GM12872 (cell line): ENCODE results near the gene PRR14.

Experiments
- CTCF ChIP-seq: IDR thresholded peaks from 3 replicates; pipeline ENCODE4 v1.5.1; 2011; ENCODE audit warnings: low read depth, mild to moderate bottlenecking, low read length, moderate library complexity; ENCODE audit not compliant: insufficient read depth

The PRR14 gene

GRCh38 chr16:30622455-30623032 lies 28.2 kb upstream of the PRR14 start:
- TF ChIP-seq CTCF: no peak

DNA sequence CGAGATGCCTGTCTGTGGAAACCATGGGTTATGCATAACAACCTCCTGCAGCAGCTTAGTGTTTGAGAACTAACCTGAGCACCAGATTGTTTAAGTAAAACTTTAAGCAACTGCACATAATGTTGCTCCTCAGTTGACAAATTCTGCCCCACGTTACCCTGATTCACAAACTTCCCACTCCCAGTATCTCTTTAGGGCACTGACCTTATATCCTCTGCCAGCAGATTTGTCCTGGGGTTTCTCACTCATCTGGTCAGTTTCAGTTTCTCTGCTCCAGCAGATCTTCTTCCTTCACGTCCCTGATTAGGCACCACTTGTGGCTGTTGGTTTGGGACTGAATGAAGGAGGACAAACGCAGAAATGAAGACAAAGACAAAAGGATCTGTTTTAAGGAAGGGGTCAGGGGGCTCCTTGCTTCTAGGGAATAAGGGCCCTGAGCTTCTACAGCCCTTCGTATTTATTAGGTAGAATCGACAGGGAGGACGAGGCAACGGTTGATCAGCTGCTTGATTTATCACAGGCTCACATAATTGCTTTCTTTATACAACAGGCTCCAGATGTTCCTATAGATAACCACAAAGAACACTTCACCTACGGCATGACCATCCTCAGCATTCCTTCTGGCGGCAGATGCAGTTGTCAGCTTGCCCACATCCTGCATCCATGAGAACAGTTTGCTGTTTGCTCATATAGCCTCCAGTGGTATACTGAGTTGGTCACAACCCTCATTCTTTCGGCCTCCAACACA lies 27.1 kb upstream of the PRR14 start:
- TF ChIP-seq CTCF: no peak

DNA sequence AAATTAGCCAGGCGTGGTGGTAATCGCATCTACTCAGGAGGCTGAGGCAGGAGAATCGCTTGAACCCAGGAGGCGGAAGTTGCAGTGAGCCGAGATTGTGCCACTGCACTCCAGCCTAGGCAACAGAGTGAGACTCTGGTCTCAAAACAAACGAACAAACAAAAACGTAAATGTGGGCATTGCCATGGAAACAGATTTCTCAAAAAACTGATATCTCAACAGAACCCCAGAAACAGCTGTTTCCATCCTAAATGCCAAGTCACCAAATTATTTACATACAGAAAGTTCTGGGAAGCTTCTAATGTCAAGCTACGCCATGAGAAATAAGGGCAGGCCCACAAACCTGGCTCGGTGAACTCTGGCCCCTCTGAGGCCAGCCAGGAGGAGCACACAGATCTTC lies 24.5 kb upstream of the PRR14 start:
- TF ChIP-seq CTCF: no peak

DNA sequence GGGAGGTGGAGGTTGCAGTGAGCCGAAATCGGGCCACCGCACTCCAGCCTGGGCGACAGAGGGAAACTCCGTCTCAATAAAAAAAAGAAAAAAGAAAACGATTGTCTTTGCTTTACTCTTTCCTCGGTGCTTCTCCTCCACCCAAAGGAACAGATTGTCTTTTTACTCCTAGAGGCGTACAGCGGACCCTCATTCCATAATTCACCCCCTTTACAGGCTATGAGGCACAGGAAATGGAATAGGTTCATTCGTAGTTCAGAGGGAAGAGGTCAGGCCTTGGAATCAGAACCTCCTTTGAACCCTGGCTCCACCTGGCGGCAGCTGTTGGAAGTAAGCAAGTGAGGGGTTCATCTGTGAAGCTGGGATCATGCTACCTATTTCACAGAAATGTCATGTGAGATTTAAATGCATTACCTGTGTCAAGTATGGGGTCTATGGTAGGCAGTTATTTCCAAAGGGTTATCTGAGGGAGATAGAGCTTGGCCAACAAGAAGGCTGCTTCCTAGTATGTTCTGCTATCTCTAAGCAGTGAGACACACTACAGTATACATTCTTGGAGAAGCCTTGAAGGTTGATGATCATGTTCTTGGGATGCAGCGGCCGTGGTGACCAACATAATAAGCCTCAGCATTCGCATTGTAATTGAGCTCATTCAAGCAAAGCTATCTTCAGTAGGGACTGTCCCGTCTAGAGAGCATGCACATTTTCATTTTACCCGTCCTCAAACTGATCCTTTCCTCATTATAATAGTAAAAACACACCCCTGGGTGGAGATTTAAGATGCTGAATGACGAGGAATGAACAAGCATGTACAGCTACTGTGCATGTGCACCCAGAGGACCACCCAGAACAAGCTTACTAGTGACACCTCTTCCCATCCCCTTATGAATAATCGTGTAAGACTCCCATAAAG lies 21.9 kb upstream of the PRR14 start:
- peak; percentile 95 for TF ChIP-seq CTCF

GRCh38 chr16:30633526-30633925 lies 17.2 kb upstream of the PRR14 start:
- no peak for TF ChIP-seq CTCF

DNA sequence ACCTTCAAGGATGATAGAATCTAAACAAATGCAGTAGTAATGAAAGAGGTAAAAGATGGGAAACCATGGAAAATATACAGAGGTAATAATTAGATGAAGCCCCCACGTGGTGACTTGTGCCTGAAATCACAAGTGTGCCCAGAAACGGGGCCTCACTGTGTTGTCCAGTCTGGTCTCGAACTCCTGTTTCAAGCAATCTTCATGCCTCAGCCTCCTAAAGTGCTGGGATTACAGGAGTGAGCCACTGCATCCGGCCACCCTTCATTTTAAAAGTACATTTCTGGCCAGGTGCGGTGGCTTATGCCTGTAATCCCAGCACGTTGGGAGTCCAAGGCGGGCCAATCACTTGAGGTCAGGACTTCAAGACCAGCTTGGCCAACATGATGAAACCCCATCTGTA lies 14.2 kb upstream of the PRR14 start:
- no peak for TF ChIP-seq CTCF

DNA sequence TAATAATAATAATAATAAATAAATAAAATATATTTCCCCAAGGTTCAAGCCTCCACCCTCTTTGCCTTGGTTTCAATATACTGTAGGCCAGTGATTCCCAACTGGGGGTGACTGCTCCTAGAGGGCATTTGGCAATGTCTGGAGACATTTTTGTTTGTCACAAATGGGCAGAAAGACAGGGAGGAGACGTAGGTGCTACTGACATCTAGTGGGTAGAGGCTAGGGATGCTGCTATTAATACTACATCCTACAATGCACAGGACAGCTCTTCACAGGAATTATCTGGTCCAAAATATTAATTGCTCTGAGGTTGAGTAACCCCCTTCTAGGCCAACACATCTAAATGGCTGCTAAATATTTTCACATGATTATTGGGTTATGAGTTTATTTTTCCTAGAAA lies 12.8 kb upstream of the PRR14 start:
- TF ChIP-seq CTCF: peak; percentile 69
